ENCODE results near the gene STK17A.

The STK17A gene

DNA sequence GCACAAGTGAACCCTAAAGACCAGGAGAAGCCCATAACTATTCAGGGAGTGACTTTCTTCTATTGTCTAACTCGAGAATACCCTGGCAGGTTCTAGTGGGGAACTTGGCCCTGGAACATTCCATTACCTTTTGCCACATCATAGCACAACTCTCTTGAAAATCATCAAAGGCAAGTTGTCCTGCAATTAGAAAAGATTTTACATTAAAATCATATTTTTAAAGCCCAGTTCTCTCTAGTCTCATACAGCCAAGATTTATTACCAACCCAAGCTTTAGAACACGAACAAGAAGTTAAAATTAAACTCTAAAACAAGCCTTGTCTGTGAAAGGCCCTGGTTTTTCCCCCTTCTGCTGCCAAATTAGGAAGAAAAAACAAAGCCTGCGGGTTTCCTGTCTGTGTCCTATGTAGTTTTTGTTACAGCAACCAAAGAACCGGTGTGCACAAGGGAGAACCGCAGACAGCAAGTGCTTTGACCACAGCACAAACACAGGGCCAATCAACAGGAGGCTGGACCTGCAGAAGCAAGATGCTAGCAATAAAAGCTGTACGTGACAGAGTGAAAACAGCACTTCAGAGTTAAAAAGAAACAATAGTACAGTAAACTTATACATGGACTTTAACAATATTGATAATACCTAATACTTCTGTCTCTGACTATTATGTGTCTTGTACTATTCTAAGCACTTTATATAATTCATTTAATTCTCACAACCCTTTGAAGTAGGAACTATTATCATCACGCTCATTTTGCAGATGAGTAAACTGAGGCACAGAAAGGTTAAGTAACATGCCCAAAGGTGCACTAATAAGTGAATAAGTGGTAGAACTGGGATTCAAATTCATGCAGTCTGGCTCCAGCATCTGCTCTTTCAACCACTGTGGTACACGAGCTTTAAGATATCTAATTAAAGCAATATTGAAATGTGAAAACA is 65.8 kb downstream of the STK17A start:
- H3K4me2 ChIP-seq, result peak overlapping the region; percentile 93
- H4K20me1 ChIP-seq (ENCODE audit: insufficient read depth), result 0 out of 2 replicates have a peak, but pooled peaks cover under 1% of the 10 kb centered on the region
- H3K27ac ChIP-seq, result peak overlapping the region; percentile 67
- TF ChIP-seq, protein P1, sequence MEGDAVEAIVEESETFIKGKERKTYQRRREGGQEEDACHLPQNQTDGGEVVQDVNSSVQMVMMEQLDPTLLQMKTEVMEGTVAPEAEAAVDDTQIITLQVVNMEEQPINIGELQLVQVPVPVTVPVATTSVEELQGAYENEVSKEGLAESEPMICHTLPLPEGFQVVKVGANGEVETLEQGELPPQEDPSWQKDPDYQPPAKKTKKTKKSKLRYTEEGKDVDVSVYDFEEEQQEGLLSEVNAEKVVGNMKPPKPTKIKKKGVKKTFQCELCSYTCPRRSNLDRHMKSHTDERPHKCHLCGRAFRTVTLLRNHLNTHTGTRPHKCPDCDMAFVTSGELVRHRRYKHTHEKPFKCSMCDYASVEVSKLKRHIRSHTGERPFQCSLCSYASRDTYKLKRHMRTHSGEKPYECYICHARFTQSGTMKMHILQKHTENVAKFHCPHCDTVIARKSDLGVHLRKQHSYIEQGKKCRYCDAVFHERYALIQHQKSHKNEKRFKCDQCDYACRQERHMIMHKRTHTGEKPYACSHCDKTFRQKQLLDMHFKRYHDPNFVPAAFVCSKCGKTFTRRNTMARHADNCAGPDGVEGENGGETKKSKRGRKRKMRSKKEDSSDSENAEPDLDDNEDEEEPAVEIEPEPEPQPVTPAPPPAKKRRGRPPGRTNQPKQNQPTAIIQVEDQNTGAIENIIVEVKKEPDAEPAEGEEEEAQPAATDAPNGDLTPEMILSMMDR (conservative IDR thresholded peaks at IDR 0.05; ENCODE audit: low read depth, low read length), result no peak
- peak overlapping the region; percentile 10; the same call in 1 of the 2 replicates for H3K9ac ChIP-seq
- peaks cover 97% of the 10 kb centered on the region for H3K4me1 ChIP-seq (ENCODE audit: low read depth, poor library complexity, severe bottlenecking)
- no peak overlapping the region for H3K4me3 ChIP-seq (IDR thresholded peaks at IDR 0.05; ENCODE audit: insufficient read depth, low read depth, low read length)
- no peaks in the 10 kb centered on the region for H3K27me3 ChIP-seq (ENCODE audit: insufficient read depth, low read depth)
- H3K36me3 ChIP-seq (ENCODE audit: insufficient read depth), result no peaks in the 10 kb centered on the region
- peaks cover 42% of the 10 kb centered on the region; the same call in 1 of the 2 replicates for H3K79me2 ChIP-seq (ENCODE audit: insufficient read depth, low read depth)
- no peak overlapping the region for H2AFZ ChIP-seq (ENCODE audit: low read depth)

DNA sequence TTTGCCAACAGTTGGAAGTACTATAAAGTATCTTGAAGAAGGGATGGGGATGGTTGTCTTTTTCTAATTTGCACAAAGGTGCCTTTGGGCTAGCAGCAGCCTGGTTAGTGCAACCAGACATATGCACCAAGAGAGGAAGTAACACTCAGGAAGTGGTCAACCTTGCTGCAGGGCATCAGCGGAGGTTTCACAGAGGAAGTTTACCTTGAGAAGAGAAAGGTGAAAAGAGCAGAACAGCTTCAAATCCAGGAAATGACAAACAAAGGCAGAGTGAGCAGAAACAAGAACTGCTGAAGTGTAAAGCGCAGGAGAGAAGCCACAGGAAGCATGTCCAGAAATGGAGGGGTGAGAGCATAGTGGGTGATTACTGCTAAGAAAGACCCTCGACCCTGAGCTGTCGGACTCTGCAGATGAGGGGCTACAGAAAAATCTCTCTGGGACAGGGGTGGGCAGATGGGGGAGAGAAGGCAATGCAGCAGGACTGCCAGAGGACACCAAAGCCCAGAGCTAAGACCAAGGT is 66.9 kb downstream of the STK17A start:
- TF ChIP-seq, protein P1 (conservative IDR thresholded peaks at IDR 0.05; ENCODE audit: low read depth, low read length), result no peak
- Histone ChIP-seq H3K36me3 (ENCODE audit: insufficient read depth) (no peaks in the 10 kb centered on the region), H2AFZ (ENCODE audit: low read depth) (no peak overlapping the region), H3K27ac (peak overlapping the region; percentile 67), H3K79me2 (ENCODE audit: insufficient read depth, low read depth) (peaks cover 42% of the 10 kb centered on the region; the same call in 1 of the 2 replicates), H4K20me1 (ENCODE audit: insufficient read depth) (peaks cover 7% of the 10 kb centered on the region; the same call in 1 of the 2 replicates), H3K4me1 (ENCODE audit: low read depth, poor library complexity, severe bottlenecking) (peaks cover 99% of the 10 kb centered on the region), H3K9ac (no peak overlapping the region), H3K27me3 (ENCODE audit: insufficient read depth, low read depth) (no peaks in the 10 kb centered on the region), H3K4me3 (IDR thresholded peaks at IDR 0.05; ENCODE audit: insufficient read depth, low read depth, low read length) (no peak overlapping the region), H3K4me2 (peak overlapping the region; percentile 93)

DNA sequence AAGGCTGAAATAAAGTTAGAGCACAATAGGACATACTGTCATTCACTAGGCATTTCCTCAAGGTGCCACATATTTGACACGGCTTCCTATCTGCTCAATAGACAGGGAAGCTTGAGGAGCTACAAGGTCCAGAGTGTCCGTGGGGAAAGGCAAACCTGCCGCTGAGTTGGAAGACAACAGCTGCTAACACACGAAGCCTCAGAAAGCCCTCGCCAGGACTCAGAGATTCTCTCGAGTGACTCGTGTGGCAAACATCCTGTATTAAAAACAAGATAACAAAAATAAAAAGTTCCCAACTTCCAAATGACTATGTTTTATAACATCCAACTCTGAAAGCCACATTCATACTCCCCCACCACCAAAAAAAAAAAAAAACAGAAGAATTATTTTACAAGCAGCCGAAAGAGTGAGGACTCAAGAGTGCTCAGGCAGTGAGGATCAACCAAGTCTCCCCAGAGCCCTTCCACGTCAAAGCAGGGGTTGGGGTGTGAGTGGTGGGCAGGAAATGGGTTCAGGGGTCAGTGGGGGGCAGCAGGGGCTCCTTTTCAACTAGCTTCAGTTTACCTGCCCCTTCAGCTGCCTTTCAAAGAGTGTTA is 67.6 kb downstream of the STK17A start:
- H3K27me3 ChIP-seq (ENCODE audit: insufficient read depth, low read depth), result no peaks in the 10 kb centered on the region
- H2AFZ ChIP-seq (ENCODE audit: low read depth), result no peak overlapping the region
- H4K20me1 ChIP-seq (ENCODE audit: insufficient read depth), result peaks cover 12% of the 10 kb centered on the region; the same call in 1 of the 2 replicates
- peaks cover 41% of the 10 kb centered on the region; the same call in 1 of the 2 replicates for H3K79me2 ChIP-seq (ENCODE audit: insufficient read depth, low read depth)
- H3K4me1 ChIP-seq (ENCODE audit: low read depth, poor library complexity, severe bottlenecking), result peaks cover 96% of the 10 kb centered on the region
- no peak overlapping the region for H3K9ac ChIP-seq
- TF ChIP-seq, protein P1 (conservative IDR thresholded peaks at IDR 0.05; ENCODE audit: low read depth, low read length), result no peak
- H3K36me3 ChIP-seq (ENCODE audit: insufficient read depth), result no peaks in the 10 kb centered on the region
- H3K4me3 ChIP-seq (IDR thresholded peaks at IDR 0.05; ENCODE audit: insufficient read depth, low read depth, low read length), result no peak overlapping the region
- H3K27ac ChIP-seq, result peak overlapping the region; percentile 67; the same call in 1 of the 2 replicates
- H3K4me2 ChIP-seq, result peak overlapping the region; percentile 93

DNA sequence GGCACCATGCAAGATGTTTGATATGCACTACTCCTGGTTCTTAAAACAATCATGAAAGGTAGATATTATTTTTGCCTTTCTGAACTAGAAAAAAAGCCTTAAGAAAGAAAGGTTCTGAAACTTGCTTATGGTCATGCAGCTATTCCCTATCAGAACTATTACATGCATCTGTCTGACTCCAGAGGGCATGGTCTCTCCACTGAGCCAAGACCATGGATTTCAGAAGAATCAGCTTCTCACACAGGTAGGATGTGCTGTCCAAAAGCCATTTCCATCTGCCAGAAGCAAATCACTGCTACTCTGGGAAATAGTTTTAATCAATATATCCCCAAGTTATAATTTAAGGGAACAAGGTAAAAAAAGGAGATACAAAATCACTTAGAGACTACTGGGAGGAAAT is 69.5 kb downstream of the STK17A start:
- H3K4me1 ChIP-seq (ENCODE audit: low read depth, poor library complexity, severe bottlenecking), result peaks cover 78% of the 10 kb centered on the region
- H2AFZ ChIP-seq (ENCODE audit: low read depth), result no peak overlapping the region
- H4K20me1 ChIP-seq (ENCODE audit: insufficient read depth), result peaks cover 18% of the 10 kb centered on the region; the same call in 1 of the 2 replicates
- H3K79me2 ChIP-seq (ENCODE audit: insufficient read depth, low read depth), result peaks cover 47% of the 10 kb centered on the region; the same call in 1 of the 2 replicates
- peak overlapping the region; percentile 24; the same call in 1 of the 2 replicates for H3K4me2 ChIP-seq
- H3K27ac ChIP-seq, result no peak overlapping the region
- no peaks in the 10 kb centered on the region for H3K36me3 ChIP-seq (ENCODE audit: insufficient read depth)
- H3K4me3 ChIP-seq (IDR thresholded peaks at IDR 0.05; ENCODE audit: insufficient read depth, low read depth, low read length), result no peak overlapping the region
- no peak overlapping the region for H3K9ac ChIP-seq
- H3K27me3 ChIP-seq (ENCODE audit: insufficient read depth, low read depth), result no peaks in the 10 kb centered on the region
- TF ChIP-seq, protein P1 (conservative IDR thresholded peaks at IDR 0.05; ENCODE audit: low read depth, low read length), result no peak
